Tibial artery (tissue), 4 donors: Measurements from ENCODE around the gene CPB2.

ENCODE experiments used
- DNase-seq, 2 donors: peaks; one replicate each; pipeline ENCODE4 v3.0.0-alpha.2; 2019
- H3K27ac ChIP-seq, 2 donors: fragments of 200-600 bp; sonication (generic) in 1 of 2; 1 replicate in 1 of 2; 2 replicates in 1 of 2; pipeline ENCODE4 v1.5.1; 2018 to 2019; ENCODE audit warnings: mild to moderate bottlenecking in 1 of 2
- H3K27me3 ChIP-seq, 2 donors: fragments of 200-600 bp; sonication (generic) in 1 of 2; one replicate each; pipeline versions ENCODE4 v1.5.1 to v1.6.0; 2016 to 2019
- H3K36me3 ChIP-seq, 3 donors: fragments of 200-600 bp; sonication (generic) in 2 of 3; one replicate each; pipeline ENCODE4 v1.5.1; 2016 to 2019; ENCODE audit warnings: mild to moderate bottlenecking in 2 of 3
- H3K4me1 ChIP-seq, 4 donors: fragments of 200-600 bp; sonication (generic) in 2 of 4; 1 replicate in 3 of 4; 2 replicates in 1 of 4; pipeline ENCODE4 v1.5.1; 2016 to 2019
- H3K4me3 ChIP-seq, 2 donors: fragments of 200-600 bp; sonication (generic) in 1 of 2; 1 replicate in 1 of 2; 2 replicates in 1 of 2; pipeline ENCODE4 v1.5.1; 2018 to 2019; ENCODE audit warnings: mild to moderate bottlenecking in 2 of 2
- H3K9me3 ChIP-seq, 3 donors: fragments of 200-600 bp; sonication (generic) in 1 of 3; one replicate each; pipeline ENCODE4 v1.5.1; 2016 to 2019
- intact Hi-C: fragments of 100-400 bp; cut with DNase I; formaldehyde crosslinking; loops from one replicate; pipeline ENCODE4 v1.15.0; 2023; ENCODE audit warnings: low total_unique reads
- TF ChIP-seq, protein P1 (sequence below), 2 experiments: fragments of 200-600 bp in 1 of 2; fragments of 450-650 bp in 1 of 2; IDR thresholded peaks; one replicate each; pipeline ENCODE4 v1.5.1; 2017 to 2019; ENCODE audit warnings: antibody characterized with exemption in 2 of 2, mild to moderate bottlenecking in 1 of 2, moderate library complexity in 1 of 2

Gene CPB2

GRCh38 chr13:46126056-46126455 is 21.2 kb upstream of the CPB2 start:
- TF ChIP-seq, protein P1, sequence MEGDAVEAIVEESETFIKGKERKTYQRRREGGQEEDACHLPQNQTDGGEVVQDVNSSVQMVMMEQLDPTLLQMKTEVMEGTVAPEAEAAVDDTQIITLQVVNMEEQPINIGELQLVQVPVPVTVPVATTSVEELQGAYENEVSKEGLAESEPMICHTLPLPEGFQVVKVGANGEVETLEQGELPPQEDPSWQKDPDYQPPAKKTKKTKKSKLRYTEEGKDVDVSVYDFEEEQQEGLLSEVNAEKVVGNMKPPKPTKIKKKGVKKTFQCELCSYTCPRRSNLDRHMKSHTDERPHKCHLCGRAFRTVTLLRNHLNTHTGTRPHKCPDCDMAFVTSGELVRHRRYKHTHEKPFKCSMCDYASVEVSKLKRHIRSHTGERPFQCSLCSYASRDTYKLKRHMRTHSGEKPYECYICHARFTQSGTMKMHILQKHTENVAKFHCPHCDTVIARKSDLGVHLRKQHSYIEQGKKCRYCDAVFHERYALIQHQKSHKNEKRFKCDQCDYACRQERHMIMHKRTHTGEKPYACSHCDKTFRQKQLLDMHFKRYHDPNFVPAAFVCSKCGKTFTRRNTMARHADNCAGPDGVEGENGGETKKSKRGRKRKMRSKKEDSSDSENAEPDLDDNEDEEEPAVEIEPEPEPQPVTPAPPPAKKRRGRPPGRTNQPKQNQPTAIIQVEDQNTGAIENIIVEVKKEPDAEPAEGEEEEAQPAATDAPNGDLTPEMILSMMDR (IDR thresholded peaks at IDR 0.05): no peak
- Histone ChIP-seq H3K27ac (no peak overlapping the region), H3K9me3 (no peaks in the 10 kb centered on the region), H3K4me1 (no peaks in the 10 kb centered on the region), H3K36me3 (no peaks in the 10 kb centered on the region), H3K4me3 (no peak overlapping the region), H3K27me3 (peaks cover 0 to 8% of the 10 kb centered on the region in 2 donors)
- DNase-seq: no peak
- intact Hi-C loops: no loop called here

GRCh38 chr13:46124967-46125933 is 20.4 kb upstream of the CPB2 start:
- TF ChIP-seq, protein P1 (IDR thresholded peaks at IDR 0.05): no peak
- H3K27me3 ChIP-seq: peaks cover 0 to 8% of the 10 kb centered on the region in 2 donors
- no peak overlapping the region for H3K4me3 ChIP-seq
- no peaks in the 10 kb centered on the region for H3K4me1 ChIP-seq
- H3K9me3 ChIP-seq: no peaks in the 10 kb centered on the region
- no peak overlapping the region for H3K27ac ChIP-seq
- H3K36me3 ChIP-seq: no peaks in the 10 kb centered on the region
- intact Hi-C loops: no loop called here
- DNase-seq: no peak

GRCh38 chr13:46124531-46124966 is 19.7 kb upstream of the CPB2 start:
- TF ChIP-seq, protein P1 (IDR thresholded peaks at IDR 0.05): no peak
- Histone ChIP-seq H3K4me3 (no peak overlapping the region), H3K36me3 (no peaks in the 10 kb centered on the region), H3K27ac (no peak overlapping the region), H3K27me3 (peaks cover 0 to 3% of the 10 kb centered on the region in 2 donors), H3K4me1 (no peaks in the 10 kb centered on the region), H3K9me3 (no peaks in the 10 kb centered on the region)
- intact Hi-C loops: no loop called here
- DNase-seq: no peak

- Histone ChIP-seq H3K4me3 (no peak overlapping the region), H3K27ac (no peak overlapping the region), H3K9me3 (no peaks in the 10 kb centered on the region), H3K36me3 (no peaks in the 10 kb centered on the region), H3K27me3 (peaks cover 0 to 3% of the 10 kb centered on the region in 2 donors), H3K4me1 (no peaks in the 10 kb centered on the region)
- TF ChIP-seq, protein P1 (IDR thresholded peaks at IDR 0.05): no peak
- intact Hi-C loops: no loop called here
- DNase-seq: no peak
Observed at GRCh38 chr13:46122304-46122703, 17.5 kb upstream of the CPB2 start.

- Histone ChIP-seq H3K36me3 (no peaks in the 10 kb centered on the region), H3K4me3 (no peak overlapping the region), H3K27me3 (no peaks in the 10 kb centered on the region), H3K9me3 (no peaks in the 10 kb centered on the region), H3K27ac (no peak overlapping the region), H3K4me1 (no peaks in the 10 kb centered on the region)
- no peak for DNase-seq
- TF ChIP-seq, protein P1 (IDR thresholded peaks at IDR 0.05): no peak
- intact Hi-C loops: no loop called here
Observed at GRCh38 chr13:46121597-46122163, 16.8 kb upstream of the CPB2 start.
